GM21526 (cell line): Measurements from ENCODE around the gene HOXB7.

Experiments
- ATAC-seq: cut with Tn5 transposase; IDR thresholded peaks from one replicate; pipeline ENCODE4 v1.9.1; 2021; ENCODE audit warnings: moderate library complexity; ENCODE audit not compliant: unreplicated experiment, low FRiP score

The HOXB7 gene

GRCh38 chr17:48569674-48570324 is 41.0 kb downstream of the HOXB7 start:
- no peak for ATAC-seq

- no peak for ATAC-seq
These were observed 41.6 kb downstream of the HOXB7 start for GRCh38 chr17:48569240-48569582.

GRCh38 chr17:48568499-48569239 is 42.1 kb downstream of the HOXB7 start:
- ATAC-seq = no peak

GRCh38 chr17:48567646-48568354 is 43.0 kb downstream of the HOXB7 start:
- ATAC-seq = no peak

- no peak for ATAC-seq
These were observed 43.6 kb downstream of the HOXB7 start for GRCh38 chr17:48567209-48567608.

- ATAC-seq = no peak
These were observed 44.1 kb downstream of the HOXB7 start for GRCh38 chr17:48566717-48567116.

- no peak for ATAC-seq
These were observed 44.7 kb downstream of the HOXB7 start for GRCh38 chr17:48565925-48566710.

- no peak for ATAC-seq
These were observed 45.7 kb downstream of the HOXB7 start for GRCh38 chr17:48565022-48565554.

- ATAC-seq = no peak
These were observed 46.4 kb downstream of the HOXB7 start for GRCh38 chr17:48564188-48565021.

GRCh38 chr17:48563867-48564187 is 47.0 kb downstream of the HOXB7 start:
- ATAC-seq = no peak

GRCh38 chr17:48563385-48563838 is 47.4 kb downstream of the HOXB7 start:
- no peak for ATAC-seq

- no peak for ATAC-seq
These were observed 47.9 kb downstream of the HOXB7 start for GRCh38 chr17:48562934-48563333.

GRCh38 chr17:48561884-48562810 is 48.7 kb downstream of the HOXB7 start:
- no peak for ATAC-seq

- no peak for ATAC-seq
These were observed 50.7 kb downstream of the HOXB7 start for GRCh38 chr17:48559840-48560817.

- no peak for ATAC-seq
These were observed 51.5 kb downstream of the HOXB7 start for GRCh38 chr17:48559122-48559839.

- ATAC-seq = no peak
These were observed 52.0 kb downstream of the HOXB7 start for GRCh38 chr17:48558831-48559121.
